Lung (tissue), 12 donors: Measurements from ENCODE around the gene GAPDHS. TPM values are rescaled to one million over a fixed set of nuclear protein-coding genes. Genes with fewer than 3 reads are reported as not detected.

Source experiments
- ATAC-seq: fragments of 200-7000 bp; cut with Tn5 transposase; one replicate; pipeline ENCODE4 v1.9.1; 2020; ENCODE audit warnings: moderate number of reproducible peaks; ENCODE audit not compliant: insufficient read depth, low FRiP score
- DNase-seq, 3 donors: peaks; one replicate each; pipeline ENCODE4 v3.0.0-alpha.2; 2013 to 2017
- H3K27ac ChIP-seq, 2 donors: one replicate each; pipeline ENCODE4 v1.5.1; 2013; ENCODE audit warnings: mild to moderate bottlenecking in 2 of 2, moderate library complexity in 2 of 2, control low read depth in 1 of 2, inconsistent platforms in 1 of 2, low read depth in 1 of 2, low read length in 1 of 2
- H3K27me3 ChIP-seq, 3 donors: one replicate each; pipeline ENCODE4 v1.5.1; 2013; ENCODE audit warnings: low read length in 2 of 3; ENCODE audit not compliant: control insufficient read depth in 3 of 3, insufficient read depth in 3 of 3
- H3K36me3 ChIP-seq, 4 donors: one replicate each; pipeline ENCODE4 v1.5.1; 2013; ENCODE audit warnings: low read length in 4 of 4, mild to moderate bottlenecking in 1 of 4, moderate library complexity in 1 of 4; ENCODE audit not compliant: control insufficient read depth in 4 of 4, insufficient read depth in 4 of 4
- H3K4me1 ChIP-seq, 5 donors: one replicate each; pipeline ENCODE4 v1.5.1; 2013; ENCODE audit warnings: low read length in 5 of 5, mild to moderate bottlenecking in 2 of 5, moderate library complexity in 1 of 5; ENCODE audit not compliant: control insufficient read depth in 5 of 5, insufficient read depth in 5 of 5
- H3K4me3 ChIP-seq: one replicate; pipeline ENCODE4 v1.5.1; 2013; ENCODE audit warnings: mild to moderate bottlenecking, control low read depth, moderate library complexity
- H3K9ac ChIP-seq, 2 donors: one replicate each; pipeline ENCODE4 v1.5.1; 2013; ENCODE audit warnings: low read length in 2 of 2, control low read depth in 1 of 2; ENCODE audit not compliant: insufficient read depth in 1 of 2
- H3K9me3 ChIP-seq, 4 donors: one replicate each; pipeline ENCODE4 v1.5.1; 2013; ENCODE audit warnings: low read length in 3 of 4, mild to moderate bottlenecking in 1 of 4, moderate library complexity in 1 of 4; ENCODE audit not compliant: control insufficient read depth in 4 of 4, insufficient read depth in 3 of 4
- WGBS, 2 donors: extraction: QIAGEN DNeasy Blood & Tissue Kit; methylation state at CpG; one replicate each; pipeline ENCODE4 v1.1.7; 2013; 5-methylcytosine and 5-hydroxymethylcytosine counted together
- polyA plus RNA-seq, 2 donors: library from polyadenylated mRNA; stranded (reverse); fragments of 200-250 nt; gene quantifications; one replicate each; pipeline ENCODE4 v1.2.1, GENCODE V29; 2013
- total RNA-seq, 2 donors: library from RNA; depleted of rRNA in 1 of 2; stranded (reverse); fragments of >200 nt in 1 of 2; gene quantifications; one replicate each; pipeline ENCODE4 v1.2.1, GENCODE V29; 2014 to 2021
- TF ChIP-seq, protein P1 (sequence below): IDR thresholded peaks from 2 replicates; pipeline ENCODE4 v1.5.1; 2012; ENCODE audit warnings: mild to moderate bottlenecking; ENCODE audit errors: control extremely low read depth, extremely low read depth
- donor health status: control.
- donor health status: control.
- donor health status: Bipolar disorder and iron deficiency.
- donor health status: healthy.
- donor health status: DM: yes; HTN: yes; CAD: no.

GAPDHS gene
- total and polyA plus RNA-seq, 4 donors, result not detected

DNA sequence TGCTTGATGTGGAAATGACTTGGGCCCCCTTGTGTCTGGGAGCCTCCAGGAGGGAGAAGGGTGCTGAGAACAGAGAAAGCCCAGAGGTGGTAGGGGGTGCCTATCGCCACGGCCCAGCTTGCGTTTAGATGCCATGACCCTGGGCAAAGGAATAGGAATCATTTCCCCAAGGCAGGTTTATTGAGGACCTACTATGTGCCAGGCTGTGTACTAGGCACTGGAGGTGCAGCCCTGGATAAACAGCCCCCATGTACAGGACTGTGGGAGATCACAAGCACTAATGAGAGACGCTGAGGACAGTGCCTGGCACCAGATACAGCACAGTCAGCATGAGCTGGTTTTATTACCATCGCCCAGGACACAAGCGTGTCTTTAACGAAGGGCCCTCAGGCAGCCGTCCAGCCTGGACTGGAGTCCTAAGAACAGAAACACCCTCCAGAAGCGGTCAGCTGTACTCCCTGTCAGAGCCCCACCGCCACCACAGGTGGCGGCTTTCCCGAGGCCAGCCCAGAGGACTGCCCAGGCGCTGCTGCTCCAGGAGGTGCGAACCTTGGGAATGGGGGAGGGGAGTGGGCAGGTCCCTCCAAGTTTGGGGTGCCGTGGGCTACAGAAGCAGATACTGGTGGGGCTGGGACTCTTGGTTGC, 16.7 kb downstream of the GAPDHS start:
- no peaks in the 10 kb centered on the region for H3K9me3 ChIP-seq
- 90 to 97% methylated on average over 15 of the region's 15 CpGs for WGBS, 2 donors
- ATAC-seq (no peak), DNase-seq (no peak)
- H3K27me3 ChIP-seq, result no peaks in the 10 kb centered on the region
- H3K36me3 ChIP-seq, result peaks cover 0 to 5% (median 2%) of the 10 kb centered on the region in 4 donors
- no peak overlapping the region for H3K27ac ChIP-seq
- H3K4me1 ChIP-seq, result peaks cover 0 to 10% (median 8%) of the 10 kb centered on the region in 5 donors
- TF ChIP-seq, protein P1, sequence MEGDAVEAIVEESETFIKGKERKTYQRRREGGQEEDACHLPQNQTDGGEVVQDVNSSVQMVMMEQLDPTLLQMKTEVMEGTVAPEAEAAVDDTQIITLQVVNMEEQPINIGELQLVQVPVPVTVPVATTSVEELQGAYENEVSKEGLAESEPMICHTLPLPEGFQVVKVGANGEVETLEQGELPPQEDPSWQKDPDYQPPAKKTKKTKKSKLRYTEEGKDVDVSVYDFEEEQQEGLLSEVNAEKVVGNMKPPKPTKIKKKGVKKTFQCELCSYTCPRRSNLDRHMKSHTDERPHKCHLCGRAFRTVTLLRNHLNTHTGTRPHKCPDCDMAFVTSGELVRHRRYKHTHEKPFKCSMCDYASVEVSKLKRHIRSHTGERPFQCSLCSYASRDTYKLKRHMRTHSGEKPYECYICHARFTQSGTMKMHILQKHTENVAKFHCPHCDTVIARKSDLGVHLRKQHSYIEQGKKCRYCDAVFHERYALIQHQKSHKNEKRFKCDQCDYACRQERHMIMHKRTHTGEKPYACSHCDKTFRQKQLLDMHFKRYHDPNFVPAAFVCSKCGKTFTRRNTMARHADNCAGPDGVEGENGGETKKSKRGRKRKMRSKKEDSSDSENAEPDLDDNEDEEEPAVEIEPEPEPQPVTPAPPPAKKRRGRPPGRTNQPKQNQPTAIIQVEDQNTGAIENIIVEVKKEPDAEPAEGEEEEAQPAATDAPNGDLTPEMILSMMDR, result no peak
- H3K9ac ChIP-seq, result no peak overlapping the region
- no peak overlapping the region for H3K4me3 ChIP-seq

DNA sequence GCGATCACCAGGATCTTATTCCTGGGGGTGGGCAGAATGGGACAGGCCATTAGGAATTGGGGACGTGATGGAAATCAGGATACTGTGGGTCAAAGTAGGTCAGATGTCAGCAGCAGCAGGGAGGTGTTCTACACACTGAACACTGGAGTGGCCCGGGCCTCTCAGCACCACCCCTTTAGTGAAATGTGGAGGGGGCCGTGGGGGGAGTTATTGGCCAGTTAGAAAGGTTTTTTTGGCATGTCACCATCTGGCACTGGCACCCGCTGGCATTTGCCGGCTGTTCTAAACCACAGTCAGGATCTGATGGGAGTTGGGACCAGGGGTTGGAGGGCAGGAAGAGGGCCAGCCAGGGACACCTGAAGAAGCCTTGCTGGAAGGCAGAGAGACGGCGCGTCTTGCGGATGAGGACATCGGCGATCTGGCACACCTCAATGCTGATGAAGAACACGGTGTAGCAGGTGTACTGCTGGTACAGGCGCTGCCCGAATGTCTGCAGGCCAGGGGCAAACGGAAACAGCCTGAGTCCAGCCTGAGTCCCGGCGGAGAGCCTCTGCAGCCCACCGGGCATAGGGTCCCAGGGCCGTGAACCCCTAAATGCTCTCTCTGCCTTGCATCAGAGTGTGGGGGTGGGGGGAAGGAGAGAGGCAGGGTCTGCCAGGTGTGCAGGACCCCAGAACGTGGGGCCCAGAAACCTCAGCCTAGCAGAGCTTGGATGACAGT, 18.0 kb downstream of the GAPDHS start:
- WGBS, 2 donors, result 89 to 93% methylated on average over 21 of the region's 21 CpGs
- DNase-seq, result no peak

DNA sequence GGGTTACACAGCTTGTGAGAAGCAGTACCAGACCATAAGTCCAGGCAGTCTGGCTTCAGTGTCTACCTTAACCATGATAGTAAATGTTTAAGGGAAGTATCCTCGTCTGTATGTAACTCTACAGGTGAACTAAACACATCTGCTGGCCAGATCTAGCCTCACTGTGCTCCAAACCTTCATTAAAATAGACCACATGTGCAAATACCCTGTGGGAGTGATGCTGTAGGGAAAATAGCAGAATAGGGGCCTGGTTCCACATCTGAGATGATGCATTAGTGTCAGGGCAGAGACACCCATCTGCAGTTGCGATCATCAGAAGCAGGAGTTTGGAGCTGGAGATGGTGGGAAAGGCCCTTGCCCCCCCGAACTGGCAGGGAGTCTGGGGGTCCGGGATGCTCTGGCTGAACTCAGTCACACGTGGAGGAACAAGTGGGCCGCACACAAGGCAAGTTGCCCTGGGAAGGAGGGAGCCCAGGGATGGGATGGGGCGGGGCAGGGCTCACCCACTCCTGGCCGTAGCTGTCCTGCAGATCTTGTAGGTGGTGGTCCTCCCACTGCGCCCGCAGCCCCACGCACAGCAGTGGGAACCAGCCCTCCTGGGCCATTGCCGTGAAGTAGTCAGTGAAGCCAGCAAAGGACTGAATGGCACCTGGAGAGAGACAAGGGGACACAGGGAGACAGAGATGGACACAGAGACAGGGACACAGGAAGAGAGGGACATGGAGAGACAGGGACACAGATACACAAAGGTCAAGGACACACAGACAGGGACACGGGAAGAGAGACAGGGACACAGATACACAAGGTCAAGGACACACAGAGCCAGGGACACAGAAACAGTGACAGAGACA, 19.5 kb downstream of the GAPDHS start:
- H3K4me1 ChIP-seq, result peaks cover 0 to 3% (median 0%) of the 10 kb centered on the region in 5 donors
- no peak overlapping the region for H3K9ac ChIP-seq
- H3K4me3 ChIP-seq, result no peak overlapping the region
- H3K27me3 ChIP-seq, result peaks cover 0 to 7% (median 6%) of the 10 kb centered on the region in 3 donors
- ATAC-seq (no peak), DNase-seq (no peak)
- H3K9me3 ChIP-seq, result no peaks in the 10 kb centered on the region
- TF ChIP-seq, protein P1, result no peak
- WGBS, 2 donors, result 70 to 82% methylated on average over 13 of the region's 13 CpGs
- H3K36me3 ChIP-seq, result peaks cover 0 to 3% (median 0%) of the 10 kb centered on the region in 4 donors
- no peak overlapping the region for H3K27ac ChIP-seq

More for the DNA sequence above, 18.0 kb downstream of the GAPDHS start:
- peaks cover 0 to 7% (median 5%) of the 10 kb centered on the region in 5 donors for H3K4me1 ChIP-seq
- peaks cover 0 to 4% (median 0%) of the 10 kb centered on the region in 3 donors for H3K27me3 ChIP-seq
- ATAC-seq, result no peak
- no peak overlapping the region for H3K27ac ChIP-seq
- peaks cover 0 to 5% (median 2%) of the 10 kb centered on the region in 4 donors for H3K36me3 ChIP-seq
- no peak overlapping the region for H3K9ac ChIP-seq
- H3K9me3 ChIP-seq, result no peaks in the 10 kb centered on the region
- no peak overlapping the region for H3K4me3 ChIP-seq
- TF ChIP-seq, protein P1, result no peak
